Ecto neural progenitor cell (in vitro differentiated cells): ENCODE data around the gene CSNK1G2.

Source experiments
- DNase-seq: peaks from one replicate; pipeline ENCODE4 v3.0.0-alpha.2; 2018; ENCODE audit warnings: low spot score

The CSNK1G2 gene

GRCh38 chr19:1918975-1919374 is 22.0 kb upstream of the CSNK1G2 start:
- no peak for DNase-seq

- DNase-seq: no peak
Measured at GRCh38 chr19:1920644-1921043, 20.3 kb upstream of the CSNK1G2 start.

GRCh38 chr19:1921326-1921725 is 19.6 kb upstream of the CSNK1G2 start:
- no peak for DNase-seq

GRCh38 chr19:1921825-1922224 is 19.1 kb upstream of the CSNK1G2 start:
- no peak for DNase-seq

GRCh38 chr19:1922803-1923202 is 18.2 kb upstream of the CSNK1G2 start:
- DNase-seq: no peak

GRCh38 chr19:1923319-1923718 is 17.7 kb upstream of the CSNK1G2 start:
- no peak for DNase-seq

GRCh38 chr19:1924320-1924961 is 16.5 kb upstream of the CSNK1G2 start:
- DNase-seq: no peak

GRCh38 chr19:1925544-1925943 is 15.4 kb upstream of the CSNK1G2 start:
- DNase-seq: no peak

- peak; percentile 89 for DNase-seq
Measured at GRCh38 chr19:1929021-1929742, 11.8 kb upstream of the CSNK1G2 start.

GRCh38 chr19:1931445-1931844 is 9.5 kb upstream of the CSNK1G2 start:
- DNase-seq: no peak

GRCh38 chr19:1932395-1932794 is 8.6 kb upstream of the CSNK1G2 start:
- DNase-seq: no peak

- no peak for DNase-seq
Measured at GRCh38 chr19:1933244-1933643, 7.7 kb upstream of the CSNK1G2 start.

- DNase-seq: no peak
Measured at GRCh38 chr19:1933942-1934341, 7.0 kb upstream of the CSNK1G2 start.

GRCh38 chr19:1935484-1936208 is 5.3 kb upstream of the CSNK1G2 start:
- no peak for DNase-seq

- DNase-seq: no peak
Measured at GRCh38 chr19:1936430-1936829, 4.5 kb upstream of the CSNK1G2 start.

GRCh38 chr19:1936916-1937610 is 3.9 kb upstream of the CSNK1G2 start:
- DNase-seq: no peak

- DNase-seq: no peak
Measured at GRCh38 chr19:1938071-1938470, 2.9 kb upstream of the CSNK1G2 start.

- peak; percentile 91 for DNase-seq
Measured at GRCh38 chr19:1942078-1942933, 1.3 kb downstream of the CSNK1G2 start.

GRCh38 chr19:1942934-1943555 is 2.1 kb downstream of the CSNK1G2 start:
- no peak for DNase-seq

GRCh38 chr19:1943661-1944087 is 2.7 kb downstream of the CSNK1G2 start:
- DNase-seq: no peak
